Prostate gland (tissue), 2 donors: ENCODE data around the gene PSMG4.

Experiments used
- CTCF ChIP-seq, 4 experiments: fragments of 200-600 bp in 2 of 4; fragments of 450-650 bp in 2 of 4; sonication (generic) in 2 of 4; IDR thresholded peaks; 1 replicate in 3 of 4; 2 replicates in 1 of 4; pipeline ENCODE4 v1.5.1; 2016 to 2019; ENCODE audit warnings: antibody characterized with exemption in 4 of 4, mild to moderate bottlenecking in 2 of 4, moderate library complexity in 2 of 4
- POLR2A ChIP-seq: fragments of 450-650 bp; IDR thresholded peaks from one replicate; pipeline ENCODE4 v1.6.1; 2016; ENCODE audit warnings: antibody characterized with exemption, mild to moderate bottlenecking

GRCh38 chr6:3315841-3316240 is 57.1 kb downstream of the PSMG4 start:
- TF ChIP-seq CTCF (IDR thresholded peaks at IDR 0.05) (no peak), POLR2A (no peak)
